ENCODE data around the gene AGPAT2. TPM values are rescaled to one million over a fixed set of nuclear protein-coding genes. Genes with fewer than 3 reads are reported as not detected.

AGPAT2 gene
- total RNA-seq, 1 donor, result 31.5 TPM

- no peak overlapping the region for H3K4me3 ChIP-seq (ENCODE audit: low read depth, low read length)
- DNase-seq (ENCODE audit: low read depth), result no peak
- TF ChIP-seq CTCF (IDR thresholded peaks at IDR 0.05; ENCODE audit: insufficient read depth, low read depth, low read length), result no peak
Observed at GRCh38 chr9:136723989-136724388, 36.7 kb upstream of the AGPAT2 start.

- DNase-seq (ENCODE audit: low read depth), result no peak
Observed at GRCh38 chr9:136723362-136723976, 36.2 kb upstream of the AGPAT2 start.

GRCh38 chr9:136722969-136723356, 35.7 kb upstream of the AGPAT2 start:
- no peak for TF ChIP-seq CTCF (IDR thresholded peaks at IDR 0.05; ENCODE audit: insufficient read depth, low read depth, low read length)

More at GRCh38 chr9:136723362-136723976, 36.2 kb upstream of the AGPAT2 start:
- no peak for TF ChIP-seq CTCF (IDR thresholded peaks at IDR 0.05; ENCODE audit: insufficient read depth, low read depth, low read length)
- no peak overlapping the region for H3K4me3 ChIP-seq (ENCODE audit: low read depth, low read length)

GRCh38 chr9:136722093-136722968, 35.1 kb upstream of the AGPAT2 start:
- TF ChIP-seq CTCF (IDR thresholded peaks at IDR 0.05; ENCODE audit: insufficient read depth, low read depth, low read length), result no peak
- DNase-seq (ENCODE audit: low read depth), result no peak
- no peak overlapping the region for H3K4me3 ChIP-seq (ENCODE audit: low read depth, low read length)

More at GRCh38 chr9:136722969-136723356, 35.7 kb upstream of the AGPAT2 start:
- no peak for DNase-seq (ENCODE audit: low read depth)
- H3K4me3 ChIP-seq (ENCODE audit: low read depth, low read length), result no peak overlapping the region

GRCh38 chr9:136721339-136722092, 34.3 kb upstream of the AGPAT2 start:
- DNase-seq (ENCODE audit: low read depth), result no peak
- no peak overlapping the region for H3K4me3 ChIP-seq (ENCODE audit: low read depth, low read length)
- no peak for TF ChIP-seq CTCF (IDR thresholded peaks at IDR 0.05; ENCODE audit: insufficient read depth, low read depth, low read length)

GRCh38 chr9:136720898-136721338, 33.7 kb upstream of the AGPAT2 start:
- no peak for TF ChIP-seq CTCF (IDR thresholded peaks at IDR 0.05; ENCODE audit: insufficient read depth, low read depth, low read length)
- H3K4me3 ChIP-seq (ENCODE audit: low read depth, low read length), result no peak overlapping the region
- DNase-seq (ENCODE audit: low read depth), result no peak

All from fibroblast of villous mesenchyme (primary cell).